Neuronal stem cell (in vitro differentiated cells): ENCODE results near the gene GUF1.

Source experiments
- DNase-seq: peaks from one replicate; pipeline ENCODE4 v3.0.0-alpha.2; 2013; ENCODE audit warnings: low spot score
- H2AFZ ChIP-seq: one replicate; pipeline ENCODE4 v1.6.1; 2013; ENCODE audit warnings: mild to moderate bottlenecking, low read length, inconsistent platforms
- H2AK5ac ChIP-seq: 2 replicates; pipeline ENCODE4 v1.6.1; 2013; ENCODE audit warnings: low read depth, mild to moderate bottlenecking, inconsistent platforms, low read length, moderate library complexity, mixed read lengths
- H2BK120ac ChIP-seq: 2 replicates; pipeline ENCODE4 v1.6.1; 2013; ENCODE audit warnings: low read depth, mild to moderate bottlenecking, inconsistent platforms, low read length, moderate library complexity, mixed read lengths
- H2BK12ac ChIP-seq: one replicate; pipeline ENCODE4 v1.6.1; 2013; ENCODE audit warnings: low read length, inconsistent platforms
- H2BK15ac ChIP-seq: 2 replicates; pipeline ENCODE4 v1.6.1; 2013; ENCODE audit warnings: mild to moderate bottlenecking, low read length, inconsistent platforms, mixed read lengths
- H2BK5ac ChIP-seq: one replicate; pipeline ENCODE4 v1.6.1; 2013; ENCODE audit warnings: inconsistent platforms, mild to moderate bottlenecking, low read length, moderate library complexity
- H3K14ac ChIP-seq: one replicate; pipeline ENCODE4 v1.6.1; 2013; ENCODE audit warnings: low read length, inconsistent platforms
- H3K18ac ChIP-seq: 2 replicates; pipeline ENCODE4 v1.6.1; 2013; ENCODE audit warnings: low read length, inconsistent platforms
- H3K23ac ChIP-seq: 2 replicates; pipeline ENCODE4 v1.6.1; 2013; ENCODE audit warnings: low read depth, mild to moderate bottlenecking, mixed read lengths, low read length, inconsistent platforms; ENCODE audit not compliant: poor library complexity
- H3K27ac ChIP-seq: replicated peaks from 3 replicates; pipeline ENCODE4 v1.5.1; 2013; ENCODE audit warnings: low read length, inconsistent platforms
- H3K27me3 ChIP-seq, 3 experiments: 2 replicates each; pipeline ENCODE4 v1.6.1; 2013; ENCODE audit warnings: low read length in 3 of 3, mild to moderate bottlenecking in 2 of 3, inconsistent platforms in 1 of 3, low read depth in 1 of 3, mixed read lengths in 1 of 3, moderate library complexity in 1 of 3; ENCODE audit not compliant: control insufficient read depth in 3 of 3, insufficient read depth in 3 of 3
- H3K36me3 ChIP-seq, 2 donors: replicated peaks in 1 of 2; 2 replicates each; pipeline ENCODE4 v1.6.1; 2013; ENCODE audit warnings: low read length in 2 of 2; ENCODE audit not compliant: control insufficient read depth in 2 of 2, insufficient read depth in 2 of 2
- H3K4ac ChIP-seq: 2 replicates; pipeline ENCODE4 v1.6.1; 2013; ENCODE audit warnings: inconsistent platforms, mild to moderate bottlenecking, low read length, moderate library complexity
- H3K4me1 ChIP-seq, 2 donors: 1 replicate in 1 of 2; 2 replicates in 1 of 2; pipeline ENCODE4 v1.6.1; 2013; ENCODE audit warnings: low read length in 2 of 2, low read depth in 1 of 2; ENCODE audit not compliant: control insufficient read depth in 2 of 2, insufficient read depth in 1 of 2
- H3K4me2 ChIP-seq: one replicate; pipeline ENCODE4 v1.6.1; 2013; ENCODE audit warnings: mild to moderate bottlenecking, low read length, inconsistent platforms; ENCODE audit not compliant: insufficient read depth, poor library complexity, severe bottlenecking
- H3K4me3 ChIP-seq, 2 donors: 2 replicates each; pipeline ENCODE4 v1.5.1; 2013; ENCODE audit warnings: low read length in 2 of 2, mild to moderate bottlenecking in 2 of 2, inconsistent platforms in 1 of 2, moderate library complexity in 1 of 2
- H3K79me1 ChIP-seq: one replicate; pipeline ENCODE4 v1.6.1; 2013; ENCODE audit warnings: low read depth, mild to moderate bottlenecking, inconsistent platforms, low read length, moderate library complexity
- H3K9ac ChIP-seq: one replicate; pipeline ENCODE4 v1.6.1; 2013; ENCODE audit warnings: mild to moderate bottlenecking, low read depth, low read length, inconsistent platforms; ENCODE audit not compliant: poor library complexity
- H3K9me3 ChIP-seq, 2 donors: replicated peaks in 1 of 2; 2 replicates each; pipeline versions ENCODE3 to v1.6.1; 2013; ENCODE audit warnings: low read length in 2 of 2, mild to moderate bottlenecking in 2 of 2, inconsistent platforms in 1 of 2, low read depth in 1 of 2, mixed read lengths in 1 of 2, moderate library complexity in 1 of 2; ENCODE audit not compliant: control insufficient read depth in 2 of 2, insufficient read depth in 1 of 2
- H4K8ac ChIP-seq: one replicate; pipeline ENCODE4 v1.6.1; 2013; ENCODE audit warnings: low read depth, mild to moderate bottlenecking, inconsistent platforms, low read length, moderate library complexity
- H4K91ac ChIP-seq: one replicate; pipeline ENCODE4 v1.6.1; 2013; ENCODE audit warnings: low read length, low read depth, mild to moderate bottlenecking, inconsistent platforms; ENCODE audit not compliant: poor library complexity
- WGBS, 2 donors: extraction: QIAGEN DNeasy Blood & Tissue Kit; methylation state at CpG; one replicate each; pipeline ENCODE4 v1.1.7; 2013; ENCODE audit warnings: missing lambda C conversion rate in 2 of 2, mixed read lengths in 1 of 2; ENCODE audit not compliant: insufficient read length in 2 of 2, insufficient replicate concordance in 1 of 2; ENCODE audit errors: extremely low coverage in 2 of 2; 5-methylcytosine and 5-hydroxymethylcytosine counted together

The GUF1 gene

GRCh38 chr4:44674471-44674870, 3.7 kb upstream of the GUF1 start:
- Histone ChIP-seq H4K91ac (no peak overlapping the region), H3K9ac (no peak overlapping the region), H3K4me1 (no peaks in the 10 kb centered on the region), H2BK15ac (no peak overlapping the region), H3K9me3 (no peaks in the 10 kb centered on the region), H3K4ac (no peak overlapping the region), H2AFZ (no peak overlapping the region), H3K4me2 (no peak overlapping the region), H3K27me3 (peaks cover 0 to 10% (median 0%) of the 10 kb centered on the region in 3 experiments), H3K4me3 (no peak overlapping the region), H2BK12ac (no peak overlapping the region), H3K79me1 (no peaks in the 10 kb centered on the region), H2BK120ac (no peak overlapping the region), H3K14ac (no peak overlapping the region), H4K8ac (no peak overlapping the region), H2AK5ac (no peak overlapping the region), H2BK5ac (no peak overlapping the region), H3K18ac (no peak overlapping the region), H3K27ac (no peak overlapping the region), H3K23ac (no peak overlapping the region), H3K36me3 (no peaks in the 10 kb centered on the region)
- WGBS, 2 donors = no CpG with 5 or more reads among the region's 1 CpG
- DNase-seq = no peak

DNA sequence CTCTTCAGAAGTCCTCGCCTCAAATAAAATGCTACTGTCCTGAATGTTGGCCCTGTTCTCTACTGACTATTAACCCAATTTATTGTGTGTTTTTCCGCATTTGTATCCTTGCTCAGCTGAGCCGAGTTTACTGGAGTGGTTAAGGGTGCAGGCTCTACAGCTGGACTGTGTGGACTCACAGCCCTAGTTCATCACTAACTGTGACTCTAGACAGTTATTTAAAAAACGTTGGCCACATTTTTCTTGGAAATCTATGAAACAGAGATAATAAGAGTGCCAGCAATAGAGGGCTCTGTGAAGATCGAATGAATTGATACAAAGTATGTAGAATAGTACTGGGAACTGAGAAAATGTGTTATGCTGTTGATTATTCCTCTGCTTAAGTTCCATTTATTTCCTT, 2.9 kb upstream of the GUF1 start:
- H3K79me1 ChIP-seq = no peaks in the 10 kb centered on the region
- no peak overlapping the region for H3K9ac ChIP-seq
- H4K8ac ChIP-seq = no peak overlapping the region
- no peak overlapping the region for H3K14ac ChIP-seq
- no peak overlapping the region for H2BK15ac ChIP-seq
- H3K27me3 ChIP-seq = peaks cover 0 to 6% (median 0%) of the 10 kb centered on the region in 3 experiments
- WGBS, 2 donors = no CpG with 5 or more reads among the region's 5 CpGs
- no peak overlapping the region for H4K91ac ChIP-seq
- no peak overlapping the region for H3K4me3 ChIP-seq
- no peak overlapping the region for H2AK5ac ChIP-seq
- H3K4ac ChIP-seq = no peak overlapping the region
- no peak overlapping the region for H2BK5ac ChIP-seq
- H3K27ac ChIP-seq = no peak overlapping the region
- H3K18ac ChIP-seq = no peak overlapping the region
- no peak overlapping the region for H3K23ac ChIP-seq
- H3K4me1 ChIP-seq = no peaks in the 10 kb centered on the region
- no peak for DNase-seq
- peak overlapping the region; percentile 30 for H2AFZ ChIP-seq
- H2BK120ac ChIP-seq = no peak overlapping the region
- no peak overlapping the region for H2BK12ac ChIP-seq
- no peaks in the 10 kb centered on the region for H3K9me3 ChIP-seq
- H3K4me2 ChIP-seq = no peak overlapping the region
- H3K36me3 ChIP-seq = no peaks in the 10 kb centered on the region

- H3K4ac ChIP-seq = no peak overlapping the region
- H3K27ac ChIP-seq = no peak overlapping the region
- no peaks in the 10 kb centered on the region for H3K79me1 ChIP-seq
- no peak overlapping the region for H3K14ac ChIP-seq
- no peak overlapping the region for H2AK5ac ChIP-seq
- H2BK15ac ChIP-seq = no peak overlapping the region
- H2BK120ac ChIP-seq = no peak overlapping the region
- H2BK5ac ChIP-seq = no peak overlapping the region
- H3K23ac ChIP-seq = no peak overlapping the region
- DNase-seq = no peak
- peak overlapping the region; percentile 71 for H3K4me2 ChIP-seq
- no CpG with 5 or more reads among the region's 3 CpGs for WGBS, 2 donors
- peaks cover 2 to 36% of the 10 kb centered on the region in 2 donors for H3K36me3 ChIP-seq
- H3K27me3 ChIP-seq = no peaks in the 10 kb centered on the region
- no peak overlapping the region for H3K18ac ChIP-seq
- no peaks in the 10 kb centered on the region for H3K4me1 ChIP-seq
- no peak overlapping the region for H3K9ac ChIP-seq
- H2BK12ac ChIP-seq = no peak overlapping the region
- peak overlapping the region; percentile 60 to 87 for H3K4me3 ChIP-seq
- H3K9me3 ChIP-seq = no peaks in the 10 kb centered on the region
- H4K8ac ChIP-seq = no peak overlapping the region
- no peak overlapping the region for H4K91ac ChIP-seq
- H2AFZ ChIP-seq = peak overlapping the region; percentile 91
Observed at GRCh38 chr4:44679060-44679459, 840 bp downstream of the GUF1 start.

DNA sequence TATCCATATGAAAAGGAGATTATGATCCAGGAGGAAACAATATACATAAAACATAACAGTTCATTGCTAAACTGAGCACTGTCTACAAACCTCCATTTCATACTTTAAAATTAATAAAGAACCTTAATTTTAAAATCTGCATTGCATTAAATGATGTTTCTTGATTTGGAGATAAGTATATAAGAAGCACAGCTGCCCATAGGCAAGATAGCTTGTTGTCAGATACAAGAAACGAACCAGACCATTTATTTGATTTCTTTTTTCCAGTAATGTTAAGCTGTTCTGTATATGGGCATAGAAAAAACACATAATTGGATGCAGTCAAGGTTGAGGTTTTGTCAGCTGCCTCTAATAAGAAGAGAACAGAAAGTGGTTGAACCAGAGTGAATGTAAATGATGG, 6.4 kb downstream of the GUF1 start:
- H2BK12ac ChIP-seq = no peak overlapping the region
- no peak overlapping the region for H4K8ac ChIP-seq
- no peak for DNase-seq
- no peak overlapping the region for H3K9ac ChIP-seq
- H2BK5ac ChIP-seq = no peak overlapping the region
- no peak overlapping the region for H3K23ac ChIP-seq
- H3K9me3 ChIP-seq = no peaks in the 10 kb centered on the region
- H3K4me3 ChIP-seq = no peak overlapping the region
- H3K4me2 ChIP-seq = no peak overlapping the region
- no peak overlapping the region for H3K18ac ChIP-seq
- no peak overlapping the region for H3K4ac ChIP-seq
- no CpG with 5 or more reads among the region's 1 CpG for WGBS, 2 donors
- no peak overlapping the region for H3K14ac ChIP-seq
- no peak overlapping the region for H2BK15ac ChIP-seq
- no peaks in the 10 kb centered on the region for H3K79me1 ChIP-seq
- no peak overlapping the region for H4K91ac ChIP-seq
- H2BK120ac ChIP-seq = no peak overlapping the region
- no peak overlapping the region for H3K27ac ChIP-seq
- H2AFZ ChIP-seq = no peak overlapping the region
- no peaks in the 10 kb centered on the region for H3K27me3 ChIP-seq
- no peak overlapping the region for H2AK5ac ChIP-seq
- peaks cover 10 to 92% of the 10 kb centered on the region in 2 donors for H3K36me3 ChIP-seq
- no peaks in the 10 kb centered on the region for H3K4me1 ChIP-seq
